Glomerular visceral epithelial cell (primary cell): ENCODE results near the gene EIF4E1B.
A peak's percentile ranks its signal among the peaks of the same experiment; 100 is the strongest.

Source experiments
- DNase-seq: peaks from one replicate; pipeline ENCODE4 v3.0.0-alpha.2; 2016; ENCODE audit errors: extremely low spot score

EIF4E1B gene

GRCh38 chr5:176647030-176647842 is 16.8 kb downstream of the EIF4E1B start, which contains the start of gene TSPAN17:
Gene TSPAN17, plus strand, starts transcription at chr5:176647484. Its CDS starts 132 bp downstream, at chr5:176647616.
- peak; percentile 100 for DNase-seq

GRCh38 chr5:176647843-176648473 is 17.5 kb downstream of the EIF4E1B start:
- peak; percentile 47 for DNase-seq

GRCh38 chr5:176648474-176649194 is 18.2 kb downstream of the EIF4E1B start:
- no peak for DNase-seq

- no peak for DNase-seq
Observed at GRCh38 chr5:176650354-176650884, 19.9 kb downstream of the EIF4E1B start.

DNA sequence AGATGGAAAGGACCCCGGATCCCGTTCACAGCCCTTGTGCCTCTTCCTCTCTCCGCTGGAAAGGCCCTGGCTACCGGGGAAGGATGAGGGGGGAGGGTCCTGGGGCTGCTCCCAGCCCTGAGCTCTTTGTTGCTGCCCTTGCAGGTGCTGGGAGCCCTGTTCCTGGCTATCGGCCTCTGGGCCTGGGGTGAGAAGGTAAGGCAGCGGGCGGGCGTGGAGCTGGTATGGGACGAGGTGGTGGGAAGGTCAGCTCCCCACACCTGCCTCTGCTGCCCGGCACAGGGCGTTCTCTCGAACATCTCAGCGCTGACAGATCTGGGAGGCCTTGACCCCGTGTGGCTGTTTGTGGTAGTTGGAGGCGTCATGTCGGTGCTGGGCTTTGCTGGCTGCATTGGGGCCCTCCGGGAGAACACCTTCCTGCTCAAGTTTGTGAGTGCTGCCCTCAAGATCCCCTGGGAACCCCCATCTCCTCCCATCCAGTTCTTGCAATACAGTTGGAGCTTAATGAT is 21.1 kb downstream of the EIF4E1B start:
- DNase-seq: no peak

DNA sequence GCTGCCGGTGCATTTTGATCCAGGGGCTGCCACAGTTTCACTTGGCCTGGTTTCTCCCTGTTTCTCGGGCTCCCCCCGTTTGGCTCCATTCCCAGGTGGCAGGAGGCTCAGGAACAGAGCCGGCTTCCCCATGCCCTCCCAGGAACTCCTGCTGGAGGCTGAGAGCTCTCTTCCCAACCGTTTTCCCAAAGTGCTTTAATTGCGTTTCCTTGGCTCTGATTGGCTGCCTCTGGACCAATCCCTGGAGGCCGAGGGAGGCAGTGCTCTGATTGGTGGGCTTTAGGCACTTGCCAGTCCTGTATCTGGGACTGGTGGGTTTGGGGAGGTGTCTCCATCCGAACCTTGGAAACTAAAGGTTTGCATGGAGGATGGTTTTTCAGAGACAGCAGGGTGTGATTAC is 21.7 kb downstream of the EIF4E1B start:
- no peak for DNase-seq

GRCh38 chr5:176653401-176654385 is 23.2 kb downstream of the EIF4E1B start:
- DNase-seq: peak; percentile 18

DNA sequence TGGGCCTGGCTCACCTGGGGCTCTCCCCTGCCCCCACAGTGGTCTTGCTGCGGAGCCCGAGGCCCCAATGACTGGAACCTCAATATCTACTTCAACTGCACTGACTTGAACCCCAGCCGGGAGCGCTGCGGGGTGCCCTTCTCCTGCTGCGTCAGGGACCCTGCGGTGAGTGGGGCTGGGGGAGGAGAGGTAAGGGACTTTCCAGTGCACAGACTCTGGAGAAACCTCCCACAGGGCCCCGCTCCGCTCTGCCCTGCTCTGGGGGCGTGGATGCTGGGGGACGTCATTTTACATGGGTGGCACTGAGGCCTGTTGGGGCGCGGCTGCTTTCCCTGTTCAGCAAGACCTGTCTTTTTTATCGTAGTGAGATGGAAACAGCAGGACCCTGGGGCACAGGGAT is 24.4 kb downstream of the EIF4E1B start:
- DNase-seq: no peak

GRCh38 chr5:176656467-176656990 is 26.1 kb downstream of the EIF4E1B start:
- DNase-seq: no peak

DNA sequence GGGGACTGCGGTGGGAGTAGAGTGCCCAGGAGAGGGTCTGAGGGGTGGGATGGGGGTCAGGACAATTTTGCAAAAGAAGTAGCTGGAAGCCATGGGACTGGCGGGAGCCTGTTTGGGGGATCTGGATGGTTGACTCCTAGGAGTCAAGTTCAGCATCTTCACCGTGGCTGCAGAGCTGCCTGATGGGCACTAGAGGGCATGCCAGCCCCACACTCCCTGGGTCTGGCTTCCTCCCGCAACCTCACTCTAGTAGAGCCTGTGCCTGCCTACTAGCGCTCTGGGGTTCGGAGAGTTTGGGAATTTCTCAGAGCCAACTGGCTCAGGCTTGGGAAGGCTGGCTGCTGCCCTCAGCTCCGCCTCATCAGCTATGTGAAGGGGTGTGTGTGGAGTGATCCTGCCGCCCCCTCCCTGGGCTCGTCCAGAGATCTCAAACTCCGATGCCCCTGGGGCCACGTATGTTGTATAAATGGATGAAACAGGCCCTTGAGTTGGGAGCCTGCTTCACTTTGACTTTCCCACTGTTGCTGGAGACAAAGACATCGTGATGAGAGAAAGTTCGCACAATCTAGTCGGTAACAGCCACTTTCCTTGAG is 27.6 kb downstream of the EIF4E1B start:
- peak; percentile 64 for DNase-seq

DNA sequence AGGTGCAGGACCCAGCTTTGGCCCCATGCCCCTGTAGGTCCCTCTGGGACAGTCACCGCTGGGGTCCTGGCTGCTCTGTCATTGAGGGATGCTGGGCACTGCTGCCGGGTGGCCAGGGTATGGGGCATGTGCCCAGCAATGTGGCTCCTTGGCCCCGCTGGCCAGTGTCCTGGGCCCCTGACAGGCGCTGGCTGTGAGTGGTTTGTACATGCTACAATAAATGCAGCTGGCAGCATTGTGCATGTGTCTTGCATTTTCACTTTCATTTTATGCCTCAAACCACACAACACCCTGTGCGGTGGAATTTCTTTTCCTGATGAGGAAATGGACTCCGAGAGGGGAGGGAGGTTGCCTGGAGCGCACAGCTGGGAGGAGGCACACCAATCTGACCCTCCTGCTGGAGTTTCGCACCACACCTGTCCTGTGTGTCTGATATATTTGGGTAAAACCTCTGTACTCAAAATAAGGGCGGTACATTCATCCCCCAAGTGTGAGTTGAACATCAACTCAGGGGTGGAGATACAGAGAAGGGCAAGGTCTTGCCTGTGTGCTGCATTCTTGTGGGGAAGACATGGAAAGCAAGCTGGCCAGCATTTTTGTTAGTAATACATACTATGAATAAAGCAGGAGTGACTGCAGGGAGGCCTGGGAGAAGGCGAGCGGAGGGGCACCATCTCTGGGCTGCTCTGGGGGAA is 28.5 kb downstream of the EIF4E1B start:
- peak; percentile 73 for DNase-seq

GRCh38 chr5:176659512-176659839 is 29.0 kb downstream of the EIF4E1B start:
- DNase-seq: no peak

DNA sequence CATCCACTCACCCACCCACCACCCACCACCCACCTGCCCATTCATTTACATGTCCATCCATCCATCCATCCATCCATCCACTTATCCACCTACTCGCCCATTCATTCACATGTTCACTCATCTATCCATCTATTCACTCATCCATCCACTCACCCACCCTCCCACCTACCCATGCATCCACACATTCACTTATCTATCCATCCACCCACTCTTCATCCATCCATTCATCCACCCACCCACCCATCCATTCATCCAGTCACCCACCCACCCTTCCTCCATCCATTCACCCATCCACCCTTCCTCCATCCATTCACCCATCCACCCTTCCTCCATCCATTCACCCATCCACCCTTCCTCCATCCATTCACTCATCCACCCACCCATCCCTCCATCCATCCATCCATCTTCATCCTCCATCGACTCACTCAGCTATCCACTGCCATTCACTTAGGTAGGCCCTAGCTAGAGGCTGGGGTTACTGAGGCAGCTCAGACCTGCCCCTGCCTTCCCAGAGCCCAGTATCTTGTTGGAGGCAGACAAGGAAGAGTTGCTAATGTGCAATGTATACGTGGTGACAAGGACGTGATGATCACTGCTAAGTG is 29.5 kb downstream of the EIF4E1B start:
- no peak for DNase-seq

DNA sequence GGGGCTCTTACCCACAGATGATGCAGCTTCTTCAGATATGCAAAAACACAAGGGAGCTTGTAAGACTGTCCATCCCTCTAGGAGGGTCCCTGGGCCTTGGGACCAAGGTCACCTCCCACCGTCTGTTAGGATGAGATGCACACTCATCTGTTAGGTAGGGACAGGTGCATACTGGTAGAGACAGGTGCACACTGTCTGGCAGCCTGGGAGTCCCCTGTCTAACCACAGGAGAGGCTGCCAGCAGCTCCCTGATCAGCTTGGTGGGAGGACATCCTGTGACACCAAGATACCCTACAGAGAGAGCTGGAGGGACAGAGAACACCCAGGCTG is 30.0 kb downstream of the EIF4E1B start:
- DNase-seq: no peak

- DNase-seq: peak; percentile 80
Observed at GRCh38 chr5:176660860-176661641, 30.6 kb downstream of the EIF4E1B start.

GRCh38 chr5:176661676-176662075 is 31.2 kb downstream of the EIF4E1B start:
- no peak for DNase-seq

GRCh38 chr5:176662371-176663333 is 32.2 kb downstream of the EIF4E1B start:
- no peak for DNase-seq
